Left lung (tissue), 10 donors: ENCODE measurements around the gene TANC1. TPM values are rescaled to one million over a fixed set of nuclear protein-coding genes. Genes with fewer than 3 reads are reported as not detected.

Source experiments
- ATAC-seq: fragments of 200-7000 bp; cut with Tn5 transposase; one replicate; pipeline ENCODE4 v1.9.1; 2020; ENCODE audit warnings: moderate library complexity
- DNase-seq, 4 donors: peaks; one replicate each; pipeline ENCODE4 v3.0.0-alpha.2; 2013 to 2020
- H3K27ac ChIP-seq, 2 donors: fragments of 200-600 bp; sonication (generic) in 1 of 2; one replicate each; pipeline versions ENCODE4 v1.5.0 to v1.8.0; 2020 to 2021
- H3K27me3 ChIP-seq, 2 donors: fragments of 200-600 bp; sonication (generic) in 1 of 2; one replicate each; pipeline versions ENCODE4 v1.5.0 to v1.8.0; 2020 to 2021
- H3K36me3 ChIP-seq, 2 donors: fragments of 200-600 bp; sonication (generic) in 1 of 2; one replicate each; pipeline versions ENCODE4 v1.5.0 to v1.8.0; 2020 to 2021
- H3K4me1 ChIP-seq, 2 donors: fragments of 200-600 bp; one replicate each; pipeline ENCODE4 v1.8.0; 2021
- H3K4me3 ChIP-seq, 2 donors: fragments of 200-600 bp; sonication (generic) in 1 of 2; one replicate each; pipeline versions ENCODE4 v1.5.0 to v1.8.0; 2020 to 2021; ENCODE audit warnings: mild to moderate bottlenecking in 1 of 2
- H3K9me3 ChIP-seq, 2 donors: fragments of 200-600 bp; sonication (generic) in 1 of 2; one replicate each; pipeline versions ENCODE4 v1.5.0 to v1.8.0; 2020 to 2021
- CTCF ChIP-seq, 2 donors: fragments of 200-600 bp; sonication (generic) in 1 of 2; IDR thresholded peaks; one replicate each; pipeline versions ENCODE4 v1.5.0 to v1.8.0; 2021; ENCODE audit warnings: antibody characterized with exemption in 2 of 2
- intact Hi-C, 2 donors: fragments of 100-400 bp; cut with DNase I; formaldehyde crosslinking; loops; one replicate each; pipeline versions ENCODE4 v1.11.2 to v1.14.2; 2022
- polyA plus RNA-seq, 6 donors: library from polyadenylated mRNA; unstranded; fragments of 120-200 nt; gene quantifications; one replicate each; pipeline ENCODE4 v1.2.1, GENCODE V29; 2013; ENCODE audit not compliant: insufficient read length in 6 of 6
- total RNA-seq, 2 donors: library from RNA; stranded (reverse); fragmentation: NEBNext Ultra II Directional; extraction: Animal tissue kit (Norgen Biotek cat#: 25700); gene quantifications; one replicate each; pipeline ENCODE4 v1.2.1, GENCODE V29; 2021
- donor health status: DM: no; HTN: yes; CAD: no.
- donor health status: DM: no; HTN: no; CAD: no.

Gene TANC1
- total and polyA plus RNA-seq, 8 donors, result 40.1 to 76.6 (median 53.3) TPM

- TF ChIP-seq CTCF (IDR thresholded peaks at IDR 0.05), result no peak
- intact Hi-C loops, result no loop called here
- no peaks in the 10 kb centered on the region for H3K27me3 ChIP-seq
- H3K9me3 ChIP-seq, result no peaks in the 10 kb centered on the region
- no peak for ATAC-seq
- no peak overlapping the region for H3K4me3 ChIP-seq
- H3K4me1 ChIP-seq, result peaks cover 4 to 23% of the 10 kb centered on the region in 2 donors
- DNase-seq, result no peak
- H3K27ac ChIP-seq, result no peak overlapping the region
- no peaks in the 10 kb centered on the region for H3K36me3 ChIP-seq
These were observed 82.0 kb downstream of the TANC1 start for GRCh38 chr2:159050426-159050825.

GRCh38 chr2:159051133-159051532, 82.7 kb downstream of the TANC1 start:
- Histone ChIP-seq H3K4me3 (no peak overlapping the region), H3K27me3 (no peaks in the 10 kb centered on the region), H3K4me1 (peaks cover 4 to 16% of the 10 kb centered on the region in 2 donors), H3K36me3 (no peaks in the 10 kb centered on the region), H3K27ac (no peak overlapping the region), H3K9me3 (no peaks in the 10 kb centered on the region)
- no peak for TF ChIP-seq CTCF (IDR thresholded peaks at IDR 0.05)
- DNase-seq (no peak), ATAC-seq (no peak)
- intact Hi-C loops, result no loop called here

GRCh38 chr2:159051661-159052060, 83.2 kb downstream of the TANC1 start:
- Histone ChIP-seq H3K36me3 (no peaks in the 10 kb centered on the region), H3K4me1 (peaks cover 4 to 10% of the 10 kb centered on the region in 2 donors), H3K27me3 (no peaks in the 10 kb centered on the region), H3K4me3 (no peak overlapping the region), H3K9me3 (no peaks in the 10 kb centered on the region), H3K27ac (no peak overlapping the region)
- DNase-seq (no peak), ATAC-seq (no peak)
- TF ChIP-seq CTCF (IDR thresholded peaks at IDR 0.05), result no peak
- intact Hi-C loops, result no loop called here

GRCh38 chr2:159052157-159052601, 83.7 kb downstream of the TANC1 start:
- no peak for TF ChIP-seq CTCF (IDR thresholded peaks at IDR 0.05)
- Histone ChIP-seq H3K27ac (no peak overlapping the region), H3K9me3 (no peaks in the 10 kb centered on the region), H3K27me3 (no peaks in the 10 kb centered on the region), H3K4me1 (peaks cover 4 to 7% of the 10 kb centered on the region in 2 donors), H3K4me3 (no peak overlapping the region), H3K36me3 (no peaks in the 10 kb centered on the region)
- ATAC-seq, result no peak
- DNase-seq, result no peak
- intact Hi-C loops, result no loop called here

- no peak for TF ChIP-seq CTCF (IDR thresholded peaks at IDR 0.05)
These were observed 85.0 kb downstream of the TANC1 start for GRCh38 chr2:159053161-159054031.

More at GRCh38 chr2:159053161-159054031, 85.0 kb downstream of the TANC1 start:
- no peak overlapping the region for H3K4me3 ChIP-seq
- intact Hi-C loops, result no loop called here
- peaks cover 3 to 4% of the 10 kb centered on the region in 2 donors for H3K4me1 ChIP-seq
- no peaks in the 10 kb centered on the region for H3K27me3 ChIP-seq
- no peaks in the 10 kb centered on the region for H3K9me3 ChIP-seq
- no peak for DNase-seq
- no peak overlapping the region for H3K27ac ChIP-seq
- ATAC-seq, result no peak
- H3K36me3 ChIP-seq, result no peaks in the 10 kb centered on the region
